ENCODE measurements around the gene SIGLEC8.

SIGLEC8 gene

GRCh38 chr19:51490676-51491075 is 32.4 kb upstream of the SIGLEC8 start:
- no peaks in the 10 kb centered on the region for H3K9me3 ChIP-seq (ENCODE audit: control insufficient read depth in 1 of 2, low read length in 2 of 2)
- H3K4me1 ChIP-seq (ENCODE audit: control insufficient read depth in 1 of 2, insufficient read depth in 2 of 2, low read length in 2 of 2), result no peaks in the 10 kb centered on the region
- H3K4me3 ChIP-seq (ENCODE audit: low read depth in 1 of 2, low read length in 2 of 2), result no peak overlapping the region
- H3K27me3 ChIP-seq (ENCODE audit: low read depth, low read length), result no peaks in the 10 kb centered on the region
- no peaks in the 10 kb centered on the region for H3K36me3 ChIP-seq (ENCODE audit: control insufficient read depth in 1 of 2, insufficient read depth in 2 of 2, low read length in 2 of 2)
- H3K27ac ChIP-seq (ENCODE audit: low read length), result no peak overlapping the region

DNA sequence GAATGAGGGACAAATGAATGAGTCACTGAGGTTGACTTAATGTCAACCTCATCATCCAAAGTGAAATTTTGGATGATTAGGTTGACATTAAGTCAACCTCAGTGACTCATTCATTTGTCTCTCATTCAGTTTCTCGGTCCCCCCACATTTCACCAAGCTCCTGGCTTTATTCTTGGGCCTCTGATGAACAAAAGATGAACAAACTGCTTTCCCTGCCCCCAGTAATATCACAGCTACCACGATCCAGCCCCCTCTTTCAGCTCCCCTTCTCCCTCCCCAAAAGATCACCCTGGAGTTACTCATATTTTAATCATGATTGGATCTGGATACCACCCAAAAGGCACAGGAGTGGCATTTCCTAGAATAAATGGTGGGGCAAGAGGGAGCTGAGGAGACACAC is 30.9 kb upstream of the SIGLEC8 start:
- Histone ChIP-seq H3K27ac (ENCODE audit: low read length) (no peak overlapping the region), H3K4me1 (ENCODE audit: control insufficient read depth in 1 of 2, insufficient read depth in 2 of 2, low read length in 2 of 2) (no peaks in the 10 kb centered on the region), H3K27me3 (ENCODE audit: low read depth, low read length) (no peaks in the 10 kb centered on the region)

GRCh38 chr19:51488491-51488890 is 30.2 kb upstream of the SIGLEC8 start:
- no peaks in the 10 kb centered on the region for H3K9me3 ChIP-seq (ENCODE audit: control insufficient read depth in 1 of 2, low read length in 2 of 2)
- no peaks in the 10 kb centered on the region for H3K27me3 ChIP-seq (ENCODE audit: low read depth, low read length)
- no peak overlapping the region for H3K27ac ChIP-seq (ENCODE audit: low read length)
- H3K36me3 ChIP-seq (ENCODE audit: control insufficient read depth in 1 of 2, insufficient read depth in 2 of 2, low read length in 2 of 2), result no peaks in the 10 kb centered on the region
- no peak overlapping the region for H3K4me3 ChIP-seq (ENCODE audit: low read depth in 1 of 2, low read length in 2 of 2)
- no peaks in the 10 kb centered on the region for H3K4me1 ChIP-seq (ENCODE audit: control insufficient read depth in 1 of 2, insufficient read depth in 2 of 2, low read length in 2 of 2)

More for the DNA sequence above, 30.9 kb upstream of the SIGLEC8 start:
- no peak overlapping the region for H3K4me3 ChIP-seq (ENCODE audit: low read depth in 1 of 2, low read length in 2 of 2)
- no peaks in the 10 kb centered on the region for H3K36me3 ChIP-seq (ENCODE audit: control insufficient read depth in 1 of 2, insufficient read depth in 2 of 2, low read length in 2 of 2)
- H3K9me3 ChIP-seq (ENCODE audit: control insufficient read depth in 1 of 2, low read length in 2 of 2), result no peaks in the 10 kb centered on the region

- Histone ChIP-seq H3K4me3 (ENCODE audit: low read depth in 1 of 2, low read length in 2 of 2) (no peak overlapping the region), H3K4me1 (ENCODE audit: control insufficient read depth in 1 of 2, insufficient read depth in 2 of 2, low read length in 2 of 2) (no peaks in the 10 kb centered on the region), H3K9me3 (ENCODE audit: control insufficient read depth in 1 of 2, low read length in 2 of 2) (no peaks in the 10 kb centered on the region), H3K36me3 (ENCODE audit: control insufficient read depth in 1 of 2, insufficient read depth in 2 of 2, low read length in 2 of 2) (no peaks in the 10 kb centered on the region), H3K27me3 (ENCODE audit: low read depth, low read length) (no peaks in the 10 kb centered on the region), H3K27ac (ENCODE audit: low read length) (no peak overlapping the region)
Observed at GRCh38 chr19:51485960-51486660, 27.9 kb upstream of the SIGLEC8 start.

- H3K27me3 ChIP-seq (ENCODE audit: low read depth, low read length), result peaks cover 6% of the 10 kb centered on the region
- no peak overlapping the region for H3K4me3 ChIP-seq (ENCODE audit: low read depth in 1 of 2, low read length in 2 of 2)
- no peak overlapping the region for H3K27ac ChIP-seq (ENCODE audit: low read length)
Observed at GRCh38 chr19:51480590-51480989, 22.3 kb upstream of the SIGLEC8 start.

DNA sequence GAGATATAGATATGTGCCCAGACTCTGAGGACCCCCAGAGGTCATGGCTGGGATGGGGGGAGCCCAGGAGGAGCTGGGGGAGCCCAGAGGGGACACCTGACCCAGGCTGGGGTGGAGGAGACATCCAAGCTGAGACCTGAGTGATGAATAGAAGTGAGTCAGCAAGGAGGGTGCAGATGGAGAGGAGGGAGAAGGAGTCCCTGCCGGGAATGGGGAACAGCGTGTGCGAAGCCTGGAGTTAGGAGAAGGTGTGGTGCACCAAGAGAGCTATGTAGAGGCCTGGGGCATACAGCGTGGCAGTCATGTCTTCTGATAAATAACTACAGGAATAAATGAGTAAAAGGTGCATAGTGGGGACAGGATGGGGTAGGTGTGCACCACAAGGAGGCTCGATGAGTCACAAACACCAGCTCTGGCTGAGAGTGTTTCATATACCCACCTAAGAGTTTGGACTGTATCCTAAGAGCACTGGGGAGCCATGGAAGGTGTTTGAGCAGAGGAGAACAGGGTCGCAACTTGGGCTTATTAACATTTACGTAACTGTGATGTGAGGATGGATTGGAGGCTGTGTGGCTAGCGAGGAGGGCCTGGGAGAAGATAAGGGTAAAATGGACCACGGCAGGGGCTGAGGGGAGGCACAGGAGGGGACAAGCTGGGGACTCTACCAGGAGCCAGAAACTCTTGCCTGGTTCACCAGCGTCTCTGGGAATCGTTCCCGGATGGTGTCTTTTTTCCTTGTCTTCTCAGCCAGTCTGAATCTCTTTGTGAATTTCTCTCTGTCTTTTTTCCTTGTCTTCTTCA is 21.5 kb upstream of the SIGLEC8 start:
- Histone ChIP-seq H3K36me3 (ENCODE audit: control insufficient read depth in 1 of 2, insufficient read depth in 2 of 2, low read length in 2 of 2) (no peaks in the 10 kb centered on the region), H3K9me3 (ENCODE audit: control insufficient read depth in 1 of 2, low read length in 2 of 2) (no peaks in the 10 kb centered on the region), H3K27me3 (ENCODE audit: low read depth, low read length) (peaks cover 6% of the 10 kb centered on the region)

More at GRCh38 chr19:51480590-51480989, 22.3 kb upstream of the SIGLEC8 start:
- no peaks in the 10 kb centered on the region for H3K4me1 ChIP-seq (ENCODE audit: control insufficient read depth in 1 of 2, insufficient read depth in 2 of 2, low read length in 2 of 2)
- no peaks in the 10 kb centered on the region for H3K9me3 ChIP-seq (ENCODE audit: control insufficient read depth in 1 of 2, low read length in 2 of 2)
- no peaks in the 10 kb centered on the region for H3K36me3 ChIP-seq (ENCODE audit: control insufficient read depth in 1 of 2, insufficient read depth in 2 of 2, low read length in 2 of 2)

DNA sequence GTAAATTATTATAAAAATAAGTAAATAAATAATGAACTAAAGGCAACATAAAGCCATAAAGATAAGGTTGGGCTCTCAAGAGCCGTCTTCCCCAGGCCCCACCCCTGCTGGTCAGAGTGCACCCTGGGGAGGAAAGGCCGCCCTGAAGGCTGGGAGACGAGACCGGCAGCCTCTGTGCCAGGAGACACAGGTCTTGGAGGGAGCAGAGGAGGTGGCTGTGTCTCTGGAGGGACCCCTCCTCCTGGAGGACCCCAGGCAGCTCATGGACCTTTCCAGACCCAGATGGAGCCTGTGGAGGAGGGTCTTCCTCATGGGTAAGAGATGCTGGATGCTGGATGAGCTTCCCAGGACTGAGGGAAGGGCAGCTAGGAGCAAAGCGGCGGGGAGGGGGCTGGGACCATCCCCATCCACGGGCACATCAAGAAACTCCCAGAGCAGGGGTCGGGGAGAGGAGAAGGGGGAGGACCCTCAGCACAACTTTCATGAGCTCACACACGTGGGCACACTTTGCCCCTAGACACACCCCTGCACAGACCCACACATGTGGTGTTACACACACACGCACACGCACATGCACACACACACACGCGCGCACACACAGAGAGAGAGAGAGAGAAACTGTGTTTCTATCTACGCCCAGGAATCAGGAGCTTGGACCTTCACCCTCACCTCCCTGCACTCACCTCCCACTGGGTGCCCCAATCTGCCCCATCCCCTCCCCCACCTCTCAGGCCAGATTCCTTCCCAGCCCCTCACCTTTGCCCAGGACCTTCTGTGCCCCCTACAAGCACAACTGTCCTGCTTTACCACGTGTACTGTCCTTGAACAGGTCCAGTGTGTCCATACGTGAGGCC is 20.4 kb upstream of the SIGLEC8 start, which contains the start of gene CEACAM18:
Gene CEACAM18, plus strand, starts transcription at position 159 of the 854 bp plus-strand sequence.
- H3K4me1 ChIP-seq (ENCODE audit: control insufficient read depth in 1 of 2, insufficient read depth in 2 of 2, low read length in 2 of 2), result no peaks in the 10 kb centered on the region
- no peak within 1 kb of the TSS for H3K27ac ChIP-seq (ENCODE audit: low read length)
- no peaks in the 10 kb centered on the region for H3K9me3 ChIP-seq (ENCODE audit: control insufficient read depth in 1 of 2, low read length in 2 of 2)
- no peaks in the 10 kb centered on the region for H3K36me3 ChIP-seq (ENCODE audit: control insufficient read depth in 1 of 2, insufficient read depth in 2 of 2, low read length in 2 of 2)
- peaks cover 6% of the 10 kb centered on the region for H3K27me3 ChIP-seq (ENCODE audit: low read depth, low read length)
- peak within 1 kb of the TSS in 1 of 2 donors; percentile 16 for H3K4me3 ChIP-seq (ENCODE audit: low read depth in 1 of 2, low read length in 2 of 2)

More for the DNA sequence above, 21.5 kb upstream of the SIGLEC8 start:
- no peak overlapping the region for H3K27ac ChIP-seq (ENCODE audit: low read length)
- H3K4me1 ChIP-seq (ENCODE audit: control insufficient read depth in 1 of 2, insufficient read depth in 2 of 2, low read length in 2 of 2), result no peaks in the 10 kb centered on the region
- H3K4me3 ChIP-seq (ENCODE audit: low read depth in 1 of 2, low read length in 2 of 2), result no peak overlapping the region

- Histone ChIP-seq H3K27ac (ENCODE audit: low read length) (no peak overlapping the region), H3K4me1 (ENCODE audit: control insufficient read depth in 1 of 2, insufficient read depth in 2 of 2, low read length in 2 of 2) (no peaks in the 10 kb centered on the region), H3K4me3 (ENCODE audit: low read depth in 1 of 2, low read length in 2 of 2) (no peak overlapping the region), H3K36me3 (ENCODE audit: control insufficient read depth in 1 of 2, insufficient read depth in 2 of 2, low read length in 2 of 2) (no peaks in the 10 kb centered on the region), H3K27me3 (ENCODE audit: low read depth, low read length) (peaks cover 6% of the 10 kb centered on the region), H3K9me3 (ENCODE audit: control insufficient read depth in 1 of 2, low read length in 2 of 2) (no peaks in the 10 kb centered on the region)
Observed at GRCh38 chr19:51477344-51477743, 19.1 kb upstream of the SIGLEC8 start.

DNA sequence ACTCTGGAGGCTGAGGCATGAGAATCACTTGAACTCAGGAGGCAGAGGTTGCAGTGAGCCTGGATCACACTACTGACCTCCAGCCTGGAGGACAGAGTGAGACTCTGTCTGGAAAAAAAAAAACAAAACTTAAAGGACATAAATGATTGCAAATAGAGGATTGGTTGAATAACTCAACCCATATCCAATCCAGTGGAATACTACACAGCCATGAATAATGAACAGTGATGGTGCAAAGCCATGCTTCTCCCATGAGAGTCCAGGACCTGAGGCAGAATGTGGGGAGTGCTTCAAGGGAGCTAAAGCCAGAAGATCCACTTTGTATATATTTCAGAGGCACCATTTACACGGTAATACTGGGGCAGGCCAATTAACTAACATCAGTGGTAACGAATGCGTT is 17.9 kb upstream of the SIGLEC8 start:
- no peaks in the 10 kb centered on the region for H3K36me3 ChIP-seq (ENCODE audit: control insufficient read depth in 1 of 2, insufficient read depth in 2 of 2, low read length in 2 of 2)
- no peaks in the 10 kb centered on the region for H3K9me3 ChIP-seq (ENCODE audit: control insufficient read depth in 1 of 2, low read length in 2 of 2)
- H3K27me3 ChIP-seq (ENCODE audit: low read depth, low read length), result peaks cover 6% of the 10 kb centered on the region
- no peak overlapping the region for H3K27ac ChIP-seq (ENCODE audit: low read length)
- H3K4me1 ChIP-seq (ENCODE audit: control insufficient read depth in 1 of 2, insufficient read depth in 2 of 2, low read length in 2 of 2), result no peaks in the 10 kb centered on the region
- no peak overlapping the region for H3K4me3 ChIP-seq (ENCODE audit: low read depth in 1 of 2, low read length in 2 of 2)

DNA sequence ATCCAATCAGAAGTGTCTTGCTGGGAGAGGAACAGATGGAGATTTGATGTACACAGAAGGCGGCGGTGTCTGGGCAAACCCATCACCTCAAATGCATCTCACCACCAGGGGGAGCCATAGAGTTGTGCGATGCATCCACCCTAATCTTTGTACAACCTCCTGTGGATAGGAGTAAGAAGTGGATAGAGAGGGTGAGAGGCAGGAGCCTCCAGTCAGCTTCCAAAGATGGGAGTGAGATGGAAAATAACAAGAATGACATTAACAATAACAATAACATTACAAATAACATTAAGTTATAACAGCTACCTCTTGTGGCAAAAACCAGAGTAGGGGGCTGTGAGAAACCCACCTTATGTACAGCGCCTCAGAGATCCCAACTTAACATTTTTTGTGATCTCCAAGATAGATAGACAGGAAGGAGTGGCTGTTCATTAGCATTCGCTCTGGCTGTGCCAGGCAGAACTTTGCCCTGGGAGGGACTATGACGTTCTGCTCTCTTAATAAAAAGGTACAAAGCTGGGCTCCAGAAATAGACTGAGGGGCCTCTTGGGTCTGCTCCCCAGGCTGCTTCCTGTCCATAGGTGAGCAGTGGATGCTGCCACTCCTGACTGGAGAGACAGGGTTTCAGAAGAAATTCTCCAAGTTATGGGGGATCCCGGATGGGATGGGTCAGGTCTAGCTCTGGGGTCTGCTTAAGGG is 14.9 kb upstream of the SIGLEC8 start:
- Histone ChIP-seq H3K4me3 (ENCODE audit: low read depth in 1 of 2, low read length in 2 of 2) (no peak overlapping the region), H3K9me3 (ENCODE audit: control insufficient read depth in 1 of 2, low read length in 2 of 2) (no peaks in the 10 kb centered on the region), H3K36me3 (ENCODE audit: control insufficient read depth in 1 of 2, insufficient read depth in 2 of 2, low read length in 2 of 2) (no peaks in the 10 kb centered on the region), H3K4me1 (ENCODE audit: control insufficient read depth in 1 of 2, insufficient read depth in 2 of 2, low read length in 2 of 2) (no peaks in the 10 kb centered on the region), H3K27me3 (ENCODE audit: low read depth, low read length) (no peaks in the 10 kb centered on the region), H3K27ac (ENCODE audit: low read length) (peak overlapping the region; percentile 47)

Measured in muscle layer of duodenum (tissue), 2 donors.